HepG2 (cell line): Measurements from ENCODE around the gene CCDC30. TPM values are rescaled to one million over a fixed set of nuclear protein-coding genes. Genes with fewer than 3 reads are reported as not detected.

ENCODE experiments used
- ELF1 ChIP-seq: sonication (generic); formaldehyde crosslinking; IDR thresholded peaks from 2 replicates; pipeline ENCODE4 v1.4.0; 2020; ENCODE audit warnings: missing genetic modification reagents
- ERF ChIP-seq: IDR thresholded peaks from 2 replicates; pipeline ENCODE4 v1.6.1; 2018; ENCODE audit warnings: missing biosample characterization, missing genetic modification reagents
- GPN1 ChIP-seq: sonication (generic); formaldehyde crosslinking; IDR thresholded peaks from 2 replicates; pipeline ENCODE4 v1.5.1; 2020; ENCODE audit warnings: missing genetic modification reagents, borderline replicate concordance
- ISX ChIP-seq: sonication (generic); formaldehyde crosslinking; conservative IDR thresholded peaks from 2 replicates; pipeline ENCODE4 v1.5.0; 2020; ENCODE audit warnings: missing genetic modification reagents
- NR2C2 ChIP-seq: sonication (generic); formaldehyde crosslinking; IDR thresholded peaks from 2 replicates; pipeline ENCODE4 v1.4.0; 2020; ENCODE audit warnings: missing genetic modification reagents, mild to moderate bottlenecking, moderate library complexity, borderline replicate concordance
- PLRG1 ChIP-seq: fragments of 450-650 bp; conservative IDR thresholded peaks from 2 replicates; pipeline ENCODE4 v1.6.1; 2016
- ZBTB7B ChIP-seq: sonication (generic); formaldehyde crosslinking; IDR thresholded peaks from 2 replicates; pipeline ENCODE4 v1.4.0; 2020; ENCODE audit warnings: missing genetic modification reagents
- ZNF20 ChIP-seq: sonication (generic); formaldehyde crosslinking; IDR thresholded peaks from 2 replicates; pipeline ENCODE4 v1.4.0; 2020; ENCODE audit warnings: mild to moderate bottlenecking, moderate library complexity, missing genetic modification reagents
- ZNF326 ChIP-seq: sonication (generic); formaldehyde crosslinking; IDR thresholded peaks from 2 replicates; pipeline ENCODE4 v1.4.0; 2020; ENCODE audit warnings: missing genetic modification reagents, borderline replicate concordance
- ZNF776 ChIP-seq: sonication (generic); formaldehyde crosslinking; IDR thresholded peaks from 2 replicates; pipeline ENCODE4 v1.4.0; 2020; ENCODE audit warnings: mild to moderate bottlenecking, missing genetic modification reagents
- ZNF781 ChIP-seq: sonication (generic); formaldehyde crosslinking; IDR thresholded peaks from 2 replicates; pipeline ENCODE4 v1.5.1; 2020; ENCODE audit warnings: borderline replicate concordance, mild to moderate bottlenecking, missing genetic modification reagents; ENCODE audit errors: not compliant biosample characterization
- ZNF792 ChIP-seq: IDR thresholded peaks from 2 replicates; pipeline ENCODE4 v1.6.1; 2016
- polyA plus RNA-seq, 8 experiments: library from polyadenylated mRNA; depleted of rRNA in 3 of 8; stranded (reverse) in 7 of 8; unstranded in 1 of 8; fragments of >200 nt; fragmentation: Illumina TruSeq in 4 of 8; extraction: Trizol in 4 of 8; gene quantifications; 2 replicates each; pipeline versions ENCODE4 v1.2.1 to v1.2.3, GENCODE V29; 2011 to 2016; ENCODE audit warnings: low read depth in 4 of 8, missing spikeins in 1 of 8, mixed read lengths in 1 of 8; ENCODE audit not compliant: insufficient read depth in 1 of 8
- total RNA-seq, 5 experiments: library from RNA; depleted of rRNA; stranded (reverse); fragments of >200 nt; fragmentation: Illumina TruSeq; extraction: Trizol; gene quantifications; 2 replicates each; pipeline ENCODE4 v1.2.3, GENCODE V29; 2016; ENCODE audit warnings: low read depth in 1 of 5
- TF ChIP-seq, protein P1 (sequence below), 2 experiments: fragments of 450-650 bp in 1 of 2; sonication (generic) in 1 of 2; formaldehyde crosslinking in 1 of 2; IDR thresholded peaks; 2 replicates each; pipeline versions ENCODE4 v1.6.1 to v1.8.0; 2016 to 2022; ENCODE audit warnings: antibody characterized with exemption in 1 of 2, mild to moderate bottlenecking in 1 of 2, missing genetic modification reagents in 1 of 2
- TF ChIP-seq, protein P2 (sequence below): sonication (generic); formaldehyde crosslinking; IDR thresholded peaks from 2 replicates; pipeline ENCODE4 v1.5.0; 2020; ENCODE audit warnings: mild to moderate bottlenecking, missing genetic modification reagents
- TF ChIP-seq, protein P3 (sequence below): sonication (generic); formaldehyde crosslinking; IDR thresholded peaks from 2 replicates; pipeline ENCODE4 v1.5.0; 2020; ENCODE audit warnings: missing genetic modification reagents, mild to moderate bottlenecking, borderline replicate concordance
- TF ChIP-seq, protein P4 (sequence below): sonication (generic); formaldehyde crosslinking; IDR thresholded peaks from 2 replicates; pipeline ENCODE4 v1.4.0; 2020; ENCODE audit warnings: mild to moderate bottlenecking, missing genetic modification reagents

Gene CCDC30
- total and polyA plus RNA-seq, 2 of the 13 experiments (the other 11 are each of a cell fraction or from before 2014, with no cell fraction given): 0.25 to 0.77 TPM

DNA sequence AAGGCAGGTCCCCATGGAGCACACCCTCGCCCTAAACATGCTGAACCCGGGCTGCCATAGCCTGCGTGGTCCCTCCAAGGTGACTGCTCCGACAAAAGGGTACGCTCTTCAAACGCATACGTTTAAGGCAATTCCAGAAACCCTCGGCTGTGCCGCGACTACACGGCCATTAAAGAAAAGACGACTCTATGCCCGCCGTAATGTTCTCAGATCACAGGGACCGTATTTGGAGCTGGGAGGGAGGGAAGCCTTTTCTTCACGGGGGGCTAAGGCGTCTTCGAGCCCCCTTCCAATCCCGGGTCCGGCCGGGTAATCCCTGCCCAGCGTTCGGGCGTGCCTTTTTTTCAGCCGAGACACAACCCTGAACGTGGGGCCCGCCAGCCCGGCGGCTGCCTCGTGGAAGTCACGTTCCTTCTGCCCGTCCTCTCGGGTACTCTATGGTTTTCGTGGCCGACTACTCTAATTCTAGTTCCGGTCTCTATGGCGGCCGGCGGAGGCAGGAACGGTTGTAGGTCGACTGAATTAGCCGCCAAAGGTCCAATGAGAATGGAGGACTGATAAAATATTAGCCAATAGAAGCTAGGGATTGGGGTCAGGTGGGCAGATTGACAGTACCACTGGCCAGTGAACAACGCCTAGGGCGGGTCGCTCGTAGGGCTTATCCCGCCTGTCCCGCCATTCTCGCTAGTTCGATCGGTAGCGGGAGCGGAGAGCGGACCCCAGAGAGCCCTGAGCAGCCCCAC lies 218.8 kb downstream of the CCDC30 start, which contains the start of gene YBX1 (continued):
- TF ChIP-seq, protein P1, sequence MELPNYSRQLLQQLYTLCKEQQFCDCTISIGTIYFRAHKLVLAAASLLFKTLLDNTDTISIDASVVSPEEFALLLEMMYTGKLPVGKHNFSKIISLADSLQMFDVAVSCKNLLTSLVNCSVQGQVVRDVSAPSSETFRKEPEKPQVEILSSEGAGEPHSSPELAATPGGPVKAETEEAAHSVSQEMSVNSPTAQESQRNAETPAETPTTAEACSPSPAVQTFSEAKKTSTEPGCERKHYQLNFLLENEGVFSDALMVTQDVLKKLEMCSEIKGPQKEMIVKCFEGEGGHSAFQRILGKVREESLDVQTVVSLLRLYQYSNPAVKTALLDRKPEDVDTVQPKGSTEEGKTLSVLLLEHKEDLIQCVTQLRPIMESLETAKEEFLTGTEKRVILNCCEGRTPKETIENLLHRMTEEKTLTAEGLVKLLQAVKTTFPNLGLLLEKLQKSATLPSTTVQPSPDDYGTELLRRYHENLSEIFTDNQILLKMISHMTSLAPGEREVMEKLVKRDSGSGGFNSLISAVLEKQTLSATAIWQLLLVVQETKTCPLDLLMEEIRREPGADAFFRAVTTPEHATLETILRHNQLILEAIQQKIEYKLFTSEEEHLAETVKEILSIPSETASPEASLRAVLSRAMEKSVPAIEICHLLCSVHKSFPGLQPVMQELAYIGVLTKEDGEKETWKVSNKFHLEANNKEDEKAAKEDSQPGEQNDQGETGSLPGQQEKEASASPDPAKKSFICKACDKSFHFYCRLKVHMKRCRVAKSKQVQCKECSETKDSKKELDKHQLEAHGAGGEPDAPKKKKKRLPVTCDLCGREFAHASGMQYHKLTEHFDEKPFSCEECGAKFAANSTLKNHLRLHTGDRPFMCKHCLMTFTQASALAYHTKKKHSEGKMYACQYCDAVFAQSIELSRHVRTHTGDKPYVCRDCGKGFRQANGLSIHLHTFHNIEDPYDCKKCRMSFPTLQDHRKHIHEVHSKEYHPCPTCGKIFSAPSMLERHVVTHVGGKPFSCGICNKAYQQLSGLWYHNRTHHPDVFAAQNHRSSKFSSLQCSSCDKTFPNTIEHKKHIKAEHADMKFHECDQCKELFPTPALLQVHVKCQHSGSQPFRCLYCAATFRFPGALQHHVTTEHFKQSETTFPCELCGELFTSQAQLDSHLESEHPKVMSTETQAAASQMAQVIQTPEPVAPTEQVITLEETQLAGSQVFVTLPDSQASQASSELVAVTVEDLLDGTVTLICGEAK (IDR thresholded peaks at IDR 0.05): no peak
- TF ChIP-seq, protein P1 (CRISPR knock-in tag; IDR thresholded peaks at IDR 0.05): peak; percentile 18; the same call in 1 of the 2 replicates
- TF ChIP-seq NR2C2 (peak; percentile 77), ZNF326 (CRISPR knock-in tag) (no peak), ELF1 (peak; percentile 73; the same call in 1 of the 2 replicates), ZNF781 (CRISPR knock-in tag) (peak; percentile 18), ERF (peak; percentile 82; the same call in 1 of the 2 replicates), ZNF776 (no peak), GPN1 (no peak), ZBTB7B (CRISPR knock-in tag) (0 out of 2 replicates have a peak, but pooled peaks have one; percentile 41), ZNF20 (peak; percentile 62; the same call in 1 of the 2 replicates), PLRG1 (no peak), ISX (CRISPR knock-in tag) (no peak), ZNF792 (CRISPR knock-in tag) (peak; percentile 65)
- TF ChIP-seq, protein P2, sequence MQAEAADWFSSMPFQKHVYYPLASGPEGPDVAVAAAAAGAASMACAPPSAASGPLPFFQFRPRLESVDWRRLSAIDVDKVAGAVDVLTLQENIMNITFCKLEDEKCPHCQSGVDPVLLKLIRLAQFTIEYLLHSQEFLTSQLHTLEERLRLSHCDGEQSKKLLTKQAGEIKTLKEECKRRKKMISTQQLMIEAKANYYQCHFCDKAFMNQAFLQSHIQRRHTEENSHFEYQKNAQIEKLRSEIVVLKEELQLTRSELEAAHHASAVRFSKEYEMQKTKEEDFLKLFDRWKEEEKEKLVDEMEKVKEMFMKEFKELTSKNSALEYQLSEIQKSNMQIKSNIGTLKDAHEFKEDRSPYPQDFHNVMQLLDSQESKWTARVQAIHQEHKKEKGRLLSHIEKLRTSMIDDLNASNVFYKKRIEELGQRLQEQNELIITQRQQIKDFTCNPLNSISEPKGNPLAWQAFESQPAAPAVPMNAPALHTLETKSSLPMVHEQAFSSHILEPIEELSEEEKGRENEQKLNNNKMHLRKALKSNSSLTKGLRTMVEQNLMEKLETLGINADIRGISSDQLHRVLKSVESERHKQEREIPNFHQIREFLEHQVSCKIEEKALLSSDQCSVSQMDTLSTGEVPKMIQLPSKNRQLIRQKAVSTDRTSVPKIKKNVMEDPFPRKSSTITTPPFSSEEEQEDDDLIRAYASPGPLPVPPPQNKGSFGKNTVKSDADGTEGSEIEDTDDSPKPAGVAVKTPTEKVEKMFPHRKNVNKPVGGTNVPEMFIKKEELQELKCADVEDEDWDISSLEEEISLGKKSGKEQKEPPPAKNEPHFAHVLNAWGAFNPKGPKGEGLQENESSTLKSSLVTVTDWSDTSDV (CRISPR knock-in tag): no peak
- TF ChIP-seq, protein P3, sequence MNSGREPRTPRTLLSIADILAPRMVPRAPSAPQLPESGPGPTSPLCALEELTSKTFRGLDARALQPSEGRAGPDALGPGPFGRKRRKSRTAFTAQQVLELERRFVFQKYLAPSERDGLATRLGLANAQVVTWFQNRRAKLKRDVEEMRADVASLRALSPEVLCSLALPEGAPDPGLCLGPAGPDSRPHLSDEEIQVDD (CRISPR knock-in tag): no peak
- TF ChIP-seq, protein P4, sequence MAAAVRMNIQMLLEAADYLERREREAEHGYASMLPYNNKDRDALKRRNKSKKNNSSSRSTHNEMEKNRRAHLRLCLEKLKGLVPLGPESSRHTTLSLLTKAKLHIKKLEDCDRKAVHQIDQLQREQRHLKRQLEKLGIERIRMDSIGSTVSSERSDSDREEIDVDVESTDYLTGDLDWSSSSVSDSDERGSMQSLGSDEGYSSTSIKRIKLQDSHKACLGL (CRISPR knock-in tag): peak; percentile 77; the same call in 1 of the 2 replicates
